ENCODE data around the gene C1QTNF9. TPM values are rescaled to one million over a fixed set of nuclear protein-coding genes. Genes with fewer than 3 reads are reported as not detected.

The C1QTNF9 gene
- total RNA-seq, 4 donors from 2014 or later, result 0.28 to 0.70 TPM; not detected in 2

DNA sequence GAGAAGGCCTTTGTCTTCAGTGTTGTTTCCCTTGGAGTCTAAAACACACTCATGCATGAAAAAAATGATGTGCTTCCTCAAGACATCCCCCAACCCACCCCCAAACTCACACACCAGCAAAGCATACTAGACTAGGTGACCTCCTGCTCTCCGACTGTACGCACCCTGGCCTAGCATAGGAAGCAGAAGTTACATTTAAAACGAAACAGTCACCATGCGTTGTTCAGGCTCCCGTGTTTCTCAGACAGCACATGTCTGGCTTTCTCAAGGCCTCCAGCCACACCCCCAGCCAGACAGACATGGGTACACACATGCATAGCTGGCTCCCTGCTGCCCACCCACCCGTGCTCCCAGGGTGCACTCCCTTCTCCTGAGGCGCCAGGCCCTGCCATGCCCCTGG, 28.7 kb upstream of the C1QTNF9 start:
- no peak for DNase-seq
- Histone ChIP-seq H3K27ac (no peak overlapping the region), H3K9me3 (no peaks in the 10 kb centered on the region), H3K36me3 (no peaks in the 10 kb centered on the region), H3K27me3 (no peaks in the 10 kb centered on the region), H3K4me3 (no peak overlapping the region), H3K4me1 (no peaks in the 10 kb centered on the region)
- TF ChIP-seq, protein P1, sequence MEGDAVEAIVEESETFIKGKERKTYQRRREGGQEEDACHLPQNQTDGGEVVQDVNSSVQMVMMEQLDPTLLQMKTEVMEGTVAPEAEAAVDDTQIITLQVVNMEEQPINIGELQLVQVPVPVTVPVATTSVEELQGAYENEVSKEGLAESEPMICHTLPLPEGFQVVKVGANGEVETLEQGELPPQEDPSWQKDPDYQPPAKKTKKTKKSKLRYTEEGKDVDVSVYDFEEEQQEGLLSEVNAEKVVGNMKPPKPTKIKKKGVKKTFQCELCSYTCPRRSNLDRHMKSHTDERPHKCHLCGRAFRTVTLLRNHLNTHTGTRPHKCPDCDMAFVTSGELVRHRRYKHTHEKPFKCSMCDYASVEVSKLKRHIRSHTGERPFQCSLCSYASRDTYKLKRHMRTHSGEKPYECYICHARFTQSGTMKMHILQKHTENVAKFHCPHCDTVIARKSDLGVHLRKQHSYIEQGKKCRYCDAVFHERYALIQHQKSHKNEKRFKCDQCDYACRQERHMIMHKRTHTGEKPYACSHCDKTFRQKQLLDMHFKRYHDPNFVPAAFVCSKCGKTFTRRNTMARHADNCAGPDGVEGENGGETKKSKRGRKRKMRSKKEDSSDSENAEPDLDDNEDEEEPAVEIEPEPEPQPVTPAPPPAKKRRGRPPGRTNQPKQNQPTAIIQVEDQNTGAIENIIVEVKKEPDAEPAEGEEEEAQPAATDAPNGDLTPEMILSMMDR (IDR thresholded peaks at IDR 0.05), result no peak
- TF ChIP-seq POLR2A (IDR thresholded peaks at IDR 0.05), result no peak
- intact Hi-C loops (cut with DNase I; ENCODE audit: low total_unique reads), result no loop called here

DNA sequence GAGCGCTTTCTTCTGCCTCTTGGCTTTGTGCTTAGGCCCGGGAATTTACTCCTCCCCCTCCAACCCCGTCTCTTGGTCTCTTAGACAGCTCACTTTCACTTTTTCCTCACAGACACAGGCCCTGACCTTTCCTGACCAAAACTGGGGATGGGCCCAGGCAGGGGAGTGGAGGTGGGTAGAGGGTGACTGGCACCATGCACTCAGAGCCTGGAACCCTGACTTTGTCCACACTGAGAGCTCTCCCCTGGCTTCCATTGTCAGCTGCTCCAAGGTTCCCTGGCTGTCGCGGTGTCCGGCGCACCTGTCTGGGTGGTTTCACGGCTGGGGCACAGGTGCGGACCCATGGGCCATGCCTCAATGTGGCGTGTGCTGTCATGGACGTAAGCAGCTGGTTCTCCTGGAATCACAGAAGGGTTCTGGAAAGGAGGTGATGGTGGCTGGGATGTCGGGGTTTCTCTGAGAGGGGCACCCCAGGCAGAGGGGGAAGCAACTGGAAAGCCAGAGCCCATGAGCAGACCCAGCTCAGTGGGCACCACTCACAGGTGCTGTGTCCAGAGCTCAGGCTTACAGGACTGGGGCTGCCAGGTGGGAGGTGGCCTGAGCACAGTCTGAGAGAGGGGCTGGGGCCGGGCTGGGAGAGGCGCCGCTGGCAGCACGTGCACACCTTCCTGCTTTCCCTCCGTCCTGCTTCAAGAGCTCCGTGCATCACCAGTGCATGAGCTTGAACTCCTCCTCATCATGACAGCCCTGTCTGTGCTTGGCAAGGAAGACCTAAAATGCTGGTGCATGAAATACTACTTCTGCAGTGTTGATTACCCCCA, 28.0 kb upstream of the C1QTNF9 start:
- no peaks in the 10 kb centered on the region for H3K4me1 ChIP-seq
- no peaks in the 10 kb centered on the region for H3K27me3 ChIP-seq
- no peak for DNase-seq
- H3K4me3 ChIP-seq, result no peak overlapping the region
- H3K27ac ChIP-seq, result no peak overlapping the region
- H3K9me3 ChIP-seq, result no peaks in the 10 kb centered on the region
- H3K36me3 ChIP-seq, result no peaks in the 10 kb centered on the region
- intact Hi-C loops (cut with DNase I; ENCODE audit: low total_unique reads), result no loop called here
- TF ChIP-seq POLR2A (IDR thresholded peaks at IDR 0.05), result no peak
- TF ChIP-seq, protein P1 (IDR thresholded peaks at IDR 0.05), result no peak

DNA sequence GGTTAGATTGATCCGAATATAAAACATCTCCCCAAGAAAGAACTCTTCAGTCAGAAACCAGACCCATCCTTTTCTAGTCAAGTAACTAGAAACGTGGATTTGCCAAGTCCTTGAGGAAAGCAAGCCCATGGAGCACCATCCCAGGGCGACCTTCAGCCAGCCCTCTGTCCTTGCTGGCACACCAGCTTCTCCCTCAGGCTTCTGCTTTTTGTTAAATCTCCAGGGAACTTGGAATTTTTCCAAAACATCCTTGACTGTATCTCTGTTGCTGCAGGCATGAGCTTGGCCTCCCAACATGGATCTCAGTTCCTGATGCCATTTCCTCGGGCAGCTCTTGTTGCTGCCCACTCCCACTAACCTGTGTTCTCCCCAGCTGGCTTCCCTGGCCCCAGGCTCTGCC, 27.1 kb upstream of the C1QTNF9 start:
- H3K27ac ChIP-seq, result no peak overlapping the region
- intact Hi-C loops (cut with DNase I; ENCODE audit: low total_unique reads), result no loop called here

DNA sequence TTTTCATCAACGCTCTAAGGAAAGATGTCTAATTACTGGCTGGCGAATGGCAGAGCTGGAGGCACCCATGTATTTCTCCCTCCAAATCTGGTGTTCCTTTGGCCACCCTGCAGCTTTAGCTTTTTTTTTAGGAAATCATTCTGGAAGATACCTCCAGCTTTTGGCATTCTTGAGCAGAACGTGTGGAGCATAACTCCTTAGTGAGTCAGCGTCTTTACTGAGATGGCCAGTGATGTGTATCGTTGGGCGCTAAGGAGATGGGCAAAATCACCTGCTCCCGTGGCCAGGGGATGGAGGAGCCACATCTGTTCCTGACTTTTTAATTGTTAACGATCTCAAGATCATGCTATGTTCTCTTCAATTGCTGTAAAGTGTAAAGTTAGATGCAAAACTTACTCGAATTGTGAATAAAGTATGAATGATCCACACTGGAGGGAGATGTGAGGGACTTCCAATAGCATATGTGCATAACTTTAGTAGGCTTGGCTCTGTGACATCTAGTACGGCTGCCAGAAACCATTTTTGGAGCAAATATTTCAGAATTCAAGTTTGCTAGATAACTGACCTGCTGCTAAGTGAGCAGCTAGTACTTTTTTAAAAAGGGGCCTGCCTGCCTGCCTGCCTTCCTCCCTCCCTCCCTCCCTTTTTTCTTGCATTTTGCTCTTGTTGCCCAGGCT, 24.4 kb upstream of the C1QTNF9 start:
- H3K27ac ChIP-seq, result no peak overlapping the region
- H3K4me3 ChIP-seq, result no peak overlapping the region
- H3K9me3 ChIP-seq, result no peaks in the 10 kb centered on the region
- no peak for TF ChIP-seq POLR2A (IDR thresholded peaks at IDR 0.05)
- TF ChIP-seq, protein P1 (IDR thresholded peaks at IDR 0.05), result no peak
- H3K27me3 ChIP-seq, result no peaks in the 10 kb centered on the region
- no peaks in the 10 kb centered on the region for H3K36me3 ChIP-seq
- intact Hi-C loops (cut with DNase I; ENCODE audit: low total_unique reads), result no loop called here
- no peaks in the 10 kb centered on the region for H3K4me1 ChIP-seq
- DNase-seq, result no peak

More for the DNA sequence above, 27.1 kb upstream of the C1QTNF9 start:
- TF ChIP-seq POLR2A (IDR thresholded peaks at IDR 0.05), result no peak
- TF ChIP-seq, protein P1 (IDR thresholded peaks at IDR 0.05), result no peak
- no peaks in the 10 kb centered on the region for H3K27me3 ChIP-seq
- DNase-seq, result no peak
- no peaks in the 10 kb centered on the region for H3K36me3 ChIP-seq
- no peaks in the 10 kb centered on the region for H3K4me1 ChIP-seq
- no peak overlapping the region for H3K4me3 ChIP-seq
- no peaks in the 10 kb centered on the region for H3K9me3 ChIP-seq

DNA sequence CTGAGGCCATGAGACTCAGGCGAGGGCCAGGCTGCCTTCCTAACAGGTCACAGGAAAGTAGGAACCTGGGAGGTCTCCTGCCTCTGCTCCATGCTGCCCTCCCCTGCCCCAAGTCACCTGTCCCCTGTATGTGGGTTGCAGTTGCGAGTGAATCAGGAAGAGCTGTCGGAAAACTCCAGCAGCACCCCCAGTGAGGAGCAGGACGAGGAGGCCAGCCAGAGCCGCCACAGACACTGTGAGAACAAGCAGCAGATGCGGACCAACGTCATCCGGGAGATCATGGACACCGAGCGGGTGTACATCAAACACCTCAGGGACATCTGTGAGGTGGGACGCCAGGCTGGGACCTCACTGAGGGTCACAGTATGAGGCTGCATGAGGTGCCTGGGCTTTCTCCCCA, 22.8 kb upstream of the C1QTNF9 start:
- Histone ChIP-seq H3K27ac (no peak overlapping the region), H3K4me3 (no peak overlapping the region), H3K36me3 (no peaks in the 10 kb centered on the region), H3K27me3 (no peaks in the 10 kb centered on the region), H3K4me1 (no peaks in the 10 kb centered on the region), H3K9me3 (no peaks in the 10 kb centered on the region)
- intact Hi-C loops (cut with DNase I; ENCODE audit: low total_unique reads), result no loop called here
- TF ChIP-seq, protein P1 (IDR thresholded peaks at IDR 0.05), result no peak
- no peak for TF ChIP-seq POLR2A (IDR thresholded peaks at IDR 0.05)
- no peak for DNase-seq
